Neural progenitor cell (in vitro differentiated cells): ENCODE results near the gene PRSS53. TPM values are rescaled to one million over a fixed set of nuclear protein-coding genes. Genes with fewer than 3 reads are reported as not detected.
A peak's percentile ranks its signal among the peaks of the same experiment; 100 is the strongest.

ENCODE experiments used
- DNase-seq: peaks from one replicate; pipeline ENCODE4 v3.0.0-alpha.2; 2016; ENCODE audit warnings: low spot score
- H2AFZ ChIP-seq: fragments of 200-600 bp; sonication (generic); replicated peaks from 2 replicates; pipeline ENCODE4 v1.6.1; 2016; ENCODE audit warnings: antibody characterized with exemption
- H3F3A ChIP-seq: fragments of 200-600 bp; sonication (generic); 2 replicates; pipeline ENCODE4 v1.6.1; 2016; ENCODE audit warnings: antibody characterized with exemption, low read depth
- H3K27ac ChIP-seq: fragments of 200-600 bp; sonication (generic); 2 replicates; pipeline ENCODE4 v1.5.1; 2016; ENCODE audit warnings: mild to moderate bottlenecking
- H3K27me3 ChIP-seq: fragments of 200-600 bp; sonication (generic); 2 replicates; pipeline ENCODE4 v1.6.1; 2016; ENCODE audit warnings: mild to moderate bottlenecking, moderate library complexity
- H3K36me3 ChIP-seq: fragments of 200-600 bp; sonication (generic); 2 replicates; pipeline ENCODE4 v1.5.1; 2016
- H3K4me1 ChIP-seq: fragments of 200-600 bp; sonication (generic); 2 replicates; pipeline ENCODE4 v1.6.1; 2016; ENCODE audit warnings: mixed run types
- H3K4me2 ChIP-seq: fragments of 200-600 bp; sonication (generic); 2 replicates; pipeline ENCODE4 v1.6.1; 2016
- H3K4me3 ChIP-seq: fragments of 200-600 bp; sonication (generic); 2 replicates; pipeline ENCODE4 v1.5.1; 2016
- H3K79me2 ChIP-seq: fragments of 200-600 bp; sonication (generic); 2 replicates; pipeline ENCODE4 v1.6.1; 2016; ENCODE audit warnings: low read depth
- H3K9ac ChIP-seq: fragments of 200-600 bp; sonication (generic); 2 replicates; pipeline ENCODE4 v1.6.1; 2016
- H3K9me3 ChIP-seq: fragments of 200-600 bp; sonication (generic); 2 replicates; pipeline ENCODE4 v1.5.1; 2016; ENCODE audit warnings: low read depth
- H4K20me1 ChIP-seq: fragments of 200-600 bp; sonication (generic); 2 replicates; pipeline ENCODE4 v1.6.1; 2016; ENCODE audit warnings: low read depth
- H3K27ac Mint-ChIP-seq: 3 replicates; pipeline ENCODE4 v1.8.0; 2021; ENCODE audit warnings: mixed read lengths
- H3K27me3 Mint-ChIP-seq: 2 replicates; pipeline ENCODE4 v1.8.0; 2022; ENCODE audit warnings: low read depth, mild to moderate bottlenecking, inconsistent platforms, moderate library complexity, mixed read lengths; ENCODE audit not compliant: insufficient read depth
- H3K36me3 Mint-ChIP-seq: 3 replicates; pipeline ENCODE4 v1.8.0; 2021; ENCODE audit warnings: mixed read lengths
- H3K4me1 Mint-ChIP-seq: 3 replicates; pipeline ENCODE4 v1.8.0; 2021; ENCODE audit warnings: mixed read lengths
- H3K4me3 Mint-ChIP-seq: 3 replicates; pipeline ENCODE4 v1.8.0; 2021; ENCODE audit warnings: mild to moderate bottlenecking, moderate library complexity, mixed read lengths
- H3K9me3 Mint-ChIP-seq: 3 replicates; pipeline ENCODE4 v1.8.0; 2020; ENCODE audit warnings: mixed read lengths
- CTCF ChIP-seq: fragments of 200-600 bp; sonication (generic); IDR thresholded peaks from 2 replicates; pipeline ENCODE4 v1.5.1; 2017; ENCODE audit warnings: antibody characterized with exemption, mild to moderate bottlenecking
- EZH2 ChIP-seq: fragments of 200-600 bp; sonication (generic); IDR thresholded peaks from 2 replicates; pipeline ENCODE4 v1.6.1; 2017; ENCODE audit warnings: antibody characterized with exemption, mild to moderate bottlenecking, moderate library complexity
- EZH2phosphoT487 ChIP-seq: fragments of 200-600 bp; sonication (generic); IDR thresholded peaks from 2 replicates; pipeline ENCODE4 v1.6.1; 2017; ENCODE audit warnings: antibody characterized with exemption
- total RNA-seq: library from RNA; depleted of rRNA; stranded (reverse); fragments of >200 nt; gene quantifications from 2 replicates; pipeline ENCODE4 v1.2.3, GENCODE V29; 2015; ENCODE audit warnings: low replicate concordance

The PRSS53 gene
- total RNA-seq, 1 donor from 2014 or later, result 2.3 TPM

GRCh38 chr16:31061126-31061812, 27.5 kb downstream of the PRSS53 start:
- H3K9me3 Mint-ChIP-seq, result no peaks in the 10 kb centered on the region
- DNase-seq, result no peak
- no peaks in the 10 kb centered on the region for H3K36me3 ChIP-seq

GRCh38 chr16:31055613-31056012, 33.1 kb downstream of the PRSS53 start:
- Histone ChIP-seq H3K4me1 (no peaks in the 10 kb centered on the region), H3K36me3 (no peaks in the 10 kb centered on the region), H3K4me3 (no peak overlapping the region), H4K20me1 (no peaks in the 10 kb centered on the region), H3K27ac (peak overlapping the region; percentile 87), H3F3A (peaks cover 11% of the 10 kb centered on the region), H3K27me3 (no peaks in the 10 kb centered on the region), H3K9me3 (no peaks in the 10 kb centered on the region), H2AFZ (no peak overlapping the region), H3K9ac (no peak overlapping the region), H3K79me2 (no peaks in the 10 kb centered on the region), H3K4me2 (peak overlapping the region; percentile 4)
- Mint-ChIP-seq H3K4me1 (peaks cover 2% of the 10 kb centered on the region), H3K9me3 (no peaks in the 10 kb centered on the region), H3K4me3 (no peak overlapping the region), H3K36me3 (peaks cover 8% of the 10 kb centered on the region), H3K27me3 (peaks cover 4% of the 10 kb centered on the region), H3K27ac (peak overlapping the region; percentile 57)
- DNase-seq, result peak; percentile 55
- TF ChIP-seq EZH2 (no peak), CTCF (no peak), EZH2phosphoT487 (no peak)

More at GRCh38 chr16:31061126-31061812, 27.5 kb downstream of the PRSS53 start:
- H3K9me3 ChIP-seq, result no peaks in the 10 kb centered on the region
- H3K4me2 ChIP-seq, result no peak overlapping the region
- Mint-ChIP-seq H3K36me3 (peaks cover 22% of the 10 kb centered on the region), H3K4me3 (no peak overlapping the region), H3K27ac (no peak overlapping the region), H3K27me3 (peaks cover 6% of the 10 kb centered on the region), H3K4me1 (peaks cover 3% of the 10 kb centered on the region)
- no peak overlapping the region for H3K4me3 ChIP-seq
- no peaks in the 10 kb centered on the region for H3F3A ChIP-seq
- TF ChIP-seq EZH2, result no peak
- no peak for TF ChIP-seq CTCF
- no peak for TF ChIP-seq EZH2phosphoT487
- no peaks in the 10 kb centered on the region for H3K4me1 ChIP-seq
- H2AFZ ChIP-seq, result no peak overlapping the region
- no peak overlapping the region for H3K27ac ChIP-seq
- no peaks in the 10 kb centered on the region for H3K27me3 ChIP-seq
- H4K20me1 ChIP-seq, result peaks cover 27% of the 10 kb centered on the region
- peaks cover 14% of the 10 kb centered on the region for H3K79me2 ChIP-seq
- no peak overlapping the region for H3K9ac ChIP-seq

- no peak for TF ChIP-seq EZH2
- no peak for TF ChIP-seq CTCF
- TF ChIP-seq EZH2phosphoT487, result no peak
- Mint-ChIP-seq H3K4me1 (peaks cover 7% of the 10 kb centered on the region), H3K27ac (no peak overlapping the region), H3K9me3 (no peaks in the 10 kb centered on the region), H3K4me3 (no peak overlapping the region), H3K27me3 (peaks cover 4% of the 10 kb centered on the region), H3K36me3 (peaks cover 2% of the 10 kb centered on the region)
- Histone ChIP-seq H3K27ac (no peak overlapping the region), H3K9ac (no peak overlapping the region), H3K27me3 (no peaks in the 10 kb centered on the region), H3K4me1 (no peaks in the 10 kb centered on the region), H3K9me3 (no peaks in the 10 kb centered on the region), H3K4me3 (no peak overlapping the region), H3K79me2 (no peaks in the 10 kb centered on the region), H3F3A (peaks cover 11% of the 10 kb centered on the region), H3K36me3 (no peaks in the 10 kb centered on the region), H2AFZ (no peak overlapping the region), H4K20me1 (no peaks in the 10 kb centered on the region), H3K4me2 (no peak overlapping the region)
- no peak for DNase-seq
These were observed 36.6 kb downstream of the PRSS53 start for GRCh38 chr16:31052114-31052513.
